RCC 7860 (cell line): Measurements from ENCODE around the gene SV2B.
A peak's percentile ranks its signal among the peaks of the same experiment; 100 is the strongest.

ENCODE experiments used
- DNase-seq: peaks from one replicate; pipeline ENCODE4 v3.0.0-alpha.2; 2015; ENCODE audit warnings: low spot score
- FAIRE-seq: peaks from 2 replicates; lab custom pipeline; 2012; peaks lifted over from hg19 to GRCh38; lab: Jason Lieb, UNC

The SV2B gene

GRCh38 chr15:91135201-91136130, 35.4 kb downstream of the SV2B start:
- DNase-seq, result peak; percentile 8

DNA sequence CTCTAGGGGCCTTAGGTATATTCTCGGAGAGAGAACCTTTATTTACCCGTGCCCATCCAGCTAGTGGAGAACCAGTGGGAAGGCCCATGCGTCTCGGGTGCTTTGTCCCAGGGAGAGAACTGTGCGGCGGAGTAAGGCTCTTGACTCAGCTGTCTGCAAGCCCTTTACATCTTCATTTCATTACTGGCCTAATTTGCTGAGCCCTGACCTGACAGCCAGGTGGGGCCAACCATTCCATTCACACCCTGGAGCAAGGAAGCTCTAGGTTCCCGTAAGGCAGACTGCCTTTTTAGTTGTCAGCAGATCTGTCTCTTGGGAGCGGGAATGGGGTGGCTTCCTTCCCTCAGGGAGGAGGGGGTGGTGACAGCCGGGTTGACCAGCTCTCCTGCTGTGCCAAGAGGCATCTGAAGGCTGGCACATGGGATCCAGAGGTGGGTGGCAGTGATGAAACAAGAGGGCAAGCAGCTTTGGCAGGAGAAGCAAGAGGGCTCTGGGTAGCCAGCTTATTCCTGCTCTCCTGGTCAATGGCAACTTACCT, 36.4 kb downstream of the SV2B start:
- FAIRE-seq, result no peak
- DNase-seq, result no peak

More at GRCh38 chr15:91135201-91136130, 35.4 kb downstream of the SV2B start:
- FAIRE-seq, result no peak

DNA sequence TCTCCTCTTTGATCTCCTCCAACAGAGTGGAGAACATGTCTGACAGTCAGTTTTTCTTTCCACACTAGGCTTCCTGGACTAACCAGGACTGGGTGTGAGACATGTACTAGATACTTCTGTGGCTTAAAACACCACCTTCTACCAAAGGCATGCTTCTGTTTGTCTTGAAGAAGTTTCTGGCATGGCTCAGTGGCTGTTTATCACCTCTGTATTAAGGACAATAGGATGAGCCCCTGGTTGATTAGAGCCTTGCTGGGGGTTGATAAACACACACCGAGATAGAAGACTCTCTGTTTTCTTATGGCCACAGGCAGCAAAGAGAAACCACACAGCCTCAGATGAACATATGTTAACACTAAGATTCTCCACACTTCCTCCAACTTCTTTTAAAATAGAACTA, 40.5 kb downstream of the SV2B start:
- DNase-seq, result no peak
- FAIRE-seq, result no peak

- DNase-seq (no peak), FAIRE-seq (no peak)
Observed at GRCh38 chr15:91141097-91141496, 41.0 kb downstream of the SV2B start.

GRCh38 chr15:91142106-91142744, 42.2 kb downstream of the SV2B start:
- FAIRE-seq (no peak), DNase-seq (no peak)

- no peak for FAIRE-seq
- DNase-seq, result no peak
Observed at GRCh38 chr15:91142946-91143345, 42.9 kb downstream of the SV2B start.

GRCh38 chr15:91146728-91147127, 46.7 kb downstream of the SV2B start:
- FAIRE-seq (no peak), DNase-seq (no peak)

DNA sequence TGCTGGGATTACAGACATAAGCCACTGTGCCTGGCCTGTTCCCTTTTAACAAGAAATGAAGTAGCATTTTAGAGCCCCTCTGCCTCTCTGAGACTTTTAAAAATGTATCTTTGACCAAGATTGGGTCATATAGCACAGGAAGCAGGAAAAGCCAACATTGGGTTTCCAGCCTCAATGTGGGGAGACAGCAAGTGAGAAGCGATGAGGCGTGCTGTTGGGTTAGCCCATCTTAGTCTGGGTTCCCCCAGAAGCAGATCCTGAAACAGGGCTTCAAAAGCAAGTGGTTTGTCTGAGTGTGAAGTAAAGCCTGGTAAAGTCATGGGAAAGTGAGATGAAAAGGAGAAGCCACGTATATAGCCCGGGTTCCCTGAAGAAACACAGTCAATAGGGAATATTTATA, 48.2 kb downstream of the SV2B start:
- no peak for FAIRE-seq
- no peak for DNase-seq

GRCh38 chr15:91150502-91151160, 50.6 kb downstream of the SV2B start:
- no peak for FAIRE-seq
- no peak for DNase-seq

DNA sequence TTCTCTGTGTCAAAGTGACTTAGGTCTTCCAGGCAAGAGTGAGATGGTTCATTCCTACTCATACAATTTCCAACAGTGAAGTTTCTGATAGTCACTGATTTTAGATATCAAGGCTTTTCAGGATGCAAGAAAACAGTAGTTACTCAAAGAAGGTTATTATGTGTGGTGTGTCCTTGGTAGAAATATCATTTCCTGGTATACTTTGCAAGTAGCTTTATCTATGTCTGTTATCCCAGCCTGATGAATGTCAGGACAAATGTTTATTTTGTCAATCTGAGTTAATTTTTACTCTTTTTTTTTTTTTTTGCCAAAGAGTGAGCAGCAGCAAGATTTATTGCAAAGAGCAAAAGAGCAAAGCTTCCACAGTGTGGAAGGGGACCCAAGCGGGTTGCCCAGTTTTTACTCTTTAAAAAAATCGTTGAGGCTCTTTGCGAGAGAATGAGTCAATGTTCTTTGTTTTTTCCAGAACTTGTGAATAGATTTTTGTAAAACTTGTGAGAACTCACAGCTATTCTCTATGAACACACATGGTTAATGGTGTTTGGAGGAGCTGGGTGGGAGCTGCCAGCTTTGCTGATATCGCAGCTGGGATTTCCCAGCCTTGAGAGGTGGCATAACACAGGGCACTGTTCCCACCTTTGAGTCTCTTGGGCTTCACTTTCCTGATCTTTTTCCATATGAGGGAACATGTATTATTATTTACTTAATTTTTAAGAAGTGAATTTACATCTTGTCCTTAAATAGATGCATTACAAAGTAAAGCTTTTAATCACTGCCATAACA, 51.9 kb downstream of the SV2B start:
- FAIRE-seq (no peak), DNase-seq (no peak)

- DNase-seq (no peak), FAIRE-seq (no peak)
Observed at GRCh38 chr15:91152896-91153581, 53.0 kb downstream of the SV2B start.

DNA sequence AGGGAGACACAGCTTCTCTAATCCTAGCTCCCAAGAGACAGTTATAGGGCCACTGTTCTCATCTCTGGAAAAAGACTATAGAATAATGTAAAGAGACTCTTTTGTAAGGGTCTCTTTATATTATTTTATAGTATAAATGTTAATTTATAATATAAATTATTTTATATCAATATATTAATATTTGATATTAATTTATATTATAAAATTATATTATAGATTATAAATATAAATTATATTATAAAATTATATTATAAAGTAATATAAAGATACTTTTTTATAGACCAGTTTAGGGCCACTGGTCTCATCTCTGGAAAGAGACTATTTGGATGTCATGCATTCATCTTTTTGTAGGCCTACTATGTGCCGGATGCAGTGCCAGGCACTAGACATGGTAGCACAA, 53.9 kb downstream of the SV2B start:
- DNase-seq, result no peak
- FAIRE-seq, result peak; percentile 27

GRCh38 chr15:91156175-91156726, 56.2 kb downstream of the SV2B start:
- no peak for FAIRE-seq
- no peak for DNase-seq

DNA sequence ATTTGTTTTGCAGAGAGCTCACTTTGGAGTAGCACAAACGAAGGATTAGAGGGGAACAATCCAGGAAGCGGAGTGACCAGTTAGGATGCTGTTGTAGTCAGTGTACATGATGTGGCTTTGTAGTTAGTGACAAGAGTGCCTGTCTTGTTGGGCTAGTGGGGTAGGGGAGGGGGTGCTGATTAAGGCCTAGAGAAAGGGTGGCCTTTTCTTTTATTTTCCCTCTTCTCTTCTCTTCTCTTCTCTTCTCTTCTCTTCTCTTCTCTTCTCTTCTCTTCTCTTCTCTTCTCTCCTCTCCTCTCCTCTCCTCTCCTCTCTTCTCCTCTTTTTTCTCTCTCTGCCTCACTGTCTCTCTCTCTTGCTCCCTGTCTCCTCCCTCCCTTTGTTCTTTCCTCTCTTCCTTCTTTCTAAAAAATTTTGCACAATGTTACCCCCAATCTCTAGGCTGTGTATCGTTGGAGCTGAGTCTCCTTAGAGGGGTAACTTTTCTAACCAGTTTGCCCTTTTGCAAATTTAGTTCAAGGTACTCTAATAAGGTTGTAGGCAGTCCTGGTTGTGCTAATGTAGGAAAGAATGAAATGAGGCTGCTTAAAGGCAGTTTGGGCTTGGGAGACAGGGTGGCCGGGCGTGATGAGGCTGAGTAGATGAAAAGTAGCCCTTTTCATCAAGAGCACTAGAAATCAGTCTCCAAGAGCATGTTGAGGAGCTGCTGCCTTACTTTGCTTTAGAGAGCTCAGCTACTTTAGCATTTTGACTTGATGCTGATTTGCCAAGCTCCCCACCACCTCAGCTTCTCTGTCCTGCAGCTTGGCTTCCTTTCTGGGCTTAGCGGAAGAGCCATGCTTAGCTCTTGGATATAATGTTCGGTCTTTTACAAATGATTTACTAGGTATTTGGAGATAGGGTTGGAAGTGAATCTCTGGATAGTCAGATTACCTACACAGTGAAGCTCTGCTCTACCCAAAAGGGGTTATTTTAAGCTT, 58.6 kb downstream of the SV2B start:
- FAIRE-seq, result no peak
- no peak for DNase-seq

DNA sequence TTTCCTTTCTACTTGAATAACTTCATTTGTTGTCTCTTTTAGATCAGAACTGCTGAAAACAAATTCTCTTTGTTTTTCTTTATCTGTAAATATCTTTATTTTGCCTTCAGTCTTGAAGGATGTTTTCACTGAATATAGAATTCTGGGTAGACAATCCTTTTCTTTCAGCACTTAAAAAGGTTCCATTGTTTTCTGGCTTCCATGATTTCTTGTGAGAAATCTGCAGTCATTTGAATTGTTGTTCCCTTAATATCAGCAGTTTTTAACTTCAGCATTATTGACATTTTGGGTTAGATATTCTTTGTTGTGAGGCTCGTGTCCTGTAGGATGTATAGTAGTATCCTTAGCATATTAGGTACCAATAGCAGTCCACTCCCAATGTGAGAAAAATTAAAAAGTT, 65.8 kb downstream of the SV2B start:
- FAIRE-seq (no peak), DNase-seq (no peak)

DNA sequence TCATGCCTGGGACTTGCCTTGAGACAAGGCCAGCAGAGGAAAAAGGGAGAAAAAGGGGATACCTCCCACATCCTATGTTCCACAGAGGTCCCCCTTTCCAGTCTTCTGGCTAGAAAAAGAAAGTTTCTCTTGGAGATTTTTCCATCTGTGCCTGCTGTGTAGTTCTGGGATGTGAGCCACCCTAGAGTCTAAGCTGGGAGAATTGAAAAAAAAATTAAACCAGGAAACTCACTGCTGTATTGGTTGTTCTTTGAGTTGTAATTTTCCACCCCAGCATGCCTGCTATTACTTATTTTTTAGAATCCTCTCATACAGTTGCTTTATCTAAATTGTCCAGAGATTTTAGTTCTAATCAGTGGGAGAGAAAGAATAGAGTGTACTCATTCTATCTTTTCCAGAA, 68.4 kb downstream of the SV2B start:
- DNase-seq (no peak), FAIRE-seq (no peak)

DNA sequence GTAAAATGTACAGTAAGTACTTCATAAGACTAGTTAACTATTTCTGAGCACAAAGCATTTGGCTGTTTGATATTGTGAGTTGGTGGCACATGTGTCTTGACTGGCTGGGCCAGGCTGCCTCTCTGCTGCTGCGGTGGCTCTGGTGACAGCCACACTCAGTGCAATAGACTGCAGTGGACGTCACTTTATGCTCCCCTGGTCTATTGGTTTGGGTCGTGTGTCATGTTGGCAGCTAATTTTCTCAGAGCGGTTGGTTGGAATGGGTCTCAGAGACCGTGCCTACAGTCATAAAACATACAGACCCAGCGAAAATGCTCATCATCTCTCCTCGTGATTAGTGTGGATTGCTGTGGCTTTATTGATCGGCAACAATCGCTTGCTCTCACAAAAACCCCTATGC, 71.3 kb downstream of the SV2B start:
- FAIRE-seq (no peak), DNase-seq (no peak)

DNA sequence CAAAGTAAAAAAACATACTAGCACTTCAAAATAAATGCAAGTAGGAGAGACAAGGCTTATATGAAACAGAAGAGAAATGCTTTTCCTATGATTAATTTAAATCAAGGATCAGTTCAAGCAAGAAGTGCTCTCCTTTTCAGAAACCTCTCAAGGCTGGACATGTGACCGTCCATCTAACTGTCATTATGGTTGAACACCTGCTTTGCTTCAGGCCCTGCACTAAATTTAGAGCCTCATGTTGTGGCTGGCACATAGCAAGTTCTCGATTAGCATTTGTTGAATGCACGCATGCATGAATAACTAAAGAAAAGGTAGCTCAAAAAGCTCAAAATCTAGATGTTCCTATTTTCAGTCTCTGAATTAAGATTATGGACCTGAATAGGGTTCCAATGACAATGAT, 82.0 kb downstream of the SV2B start:
- FAIRE-seq, result no peak
- DNase-seq, result no peak

- FAIRE-seq (no peak), DNase-seq (no peak)
Observed at GRCh38 chr15:91183596-91183995, 83.5 kb downstream of the SV2B start.
